NCI-H1417 treated with DMSO at 0.1 percent for 48 hours (cell line): ENCODE data around the gene NREP.

Experiments
- DNase-seq: peaks from one replicate; lab custom pipeline; 2025; lab: John Stamatoyannopoulos, UW

NREP gene

GRCh38 chr5:111697215-111697614 lies 59.8 kb downstream of the NREP start:
- no peak for DNase-seq

- no peak for DNase-seq
These were observed 61.0 kb downstream of the NREP start for GRCh38 chr5:111695991-111696390.

- no peak for DNase-seq
These were observed 62.9 kb downstream of the NREP start for GRCh38 chr5:111694133-111694532.

- DNase-seq, result no peak
These were observed 65.1 kb downstream of the NREP start for GRCh38 chr5:111691914-111692313.

GRCh38 chr5:111691508-111691907 lies 65.5 kb downstream of the NREP start:
- no peak for DNase-seq

- DNase-seq, result no peak
These were observed 67.5 kb downstream of the NREP start for GRCh38 chr5:111689357-111689935.

- no peak for DNase-seq
These were observed 71.0 kb downstream of the NREP start for GRCh38 chr5:111685969-111686368.

- DNase-seq, result no peak
These were observed 74.4 kb downstream of the NREP start for GRCh38 chr5:111682641-111683040.

- DNase-seq, result no peak
These were observed 74.9 kb downstream of the NREP start for GRCh38 chr5:111682121-111682520.

GRCh38 chr5:111681414-111682120 lies 75.4 kb downstream of the NREP start:
- no peak for DNase-seq

GRCh38 chr5:111680737-111681413 lies 76.1 kb downstream of the NREP start:
- no peak for DNase-seq

GRCh38 chr5:111679611-111680010 lies 77.4 kb downstream of the NREP start:
- no peak for DNase-seq
